NCI-H774 (cell line): ENCODE results near the gene TRIM46.
A peak's percentile ranks its signal among the peaks of the same experiment; 100 is the strongest.

ENCODE experiments used
- DNase-seq: peaks from one replicate; lab custom pipeline; 2025; lab: John Stamatoyannopoulos, UW

TRIM46 gene

GRCh38 chr1:155172732-155173477 is 744 bp upstream of the TRIM46 start, which contains the start of gene KRTCAP2:
TSS of gene KRTCAP2 (minus strand) at chr1:155173304. CDS start at chr1:155173224, 80 bp downstream.
- peak; percentile 97 for DNase-seq

GRCh38 chr1:155174324-155175280 is 953 bp downstream of the TRIM46 start:
- peak; percentile 55 for DNase-seq

- no peak for DNase-seq
These were observed 1.8 kb downstream of the TRIM46 start for GRCh38 chr1:155175281-155175926.

- DNase-seq, result peak; percentile 57
These were observed 2.3 kb downstream of the TRIM46 start for GRCh38 chr1:155175927-155176371.

GRCh38 chr1:155176544-155177071 is 3.0 kb downstream of the TRIM46 start:
- DNase-seq, result peak; percentile 82

- no peak for DNase-seq
These were observed 3.7 kb downstream of the TRIM46 start for GRCh38 chr1:155177192-155177917.

- DNase-seq, result no peak
These were observed 4.3 kb downstream of the TRIM46 start for GRCh38 chr1:155177918-155178281.

- DNase-seq, result no peak
These were observed 4.9 kb downstream of the TRIM46 start for GRCh38 chr1:155178441-155179111.

GRCh38 chr1:155179112-155180031 is 5.7 kb downstream of the TRIM46 start:
- no peak for DNase-seq

- no peak for DNase-seq
These were observed 7.9 kb downstream of the TRIM46 start for GRCh38 chr1:155181371-155182051.

GRCh38 chr1:155182052-155182550 is 8.5 kb downstream of the TRIM46 start:
- no peak for DNase-seq

- DNase-seq, result no peak
These were observed 10.1 kb downstream of the TRIM46 start for GRCh38 chr1:155183775-155184221.

- DNase-seq, result no peak
These were observed 10.7 kb downstream of the TRIM46 start for GRCh38 chr1:155184351-155184811.

GRCh38 chr1:155184835-155185782 is 11.5 kb downstream of the TRIM46 start:
- DNase-seq, result no peak

- DNase-seq, result no peak
These were observed 12.1 kb downstream of the TRIM46 start for GRCh38 chr1:155185783-155186066.

GRCh38 chr1:155186067-155186793 is 12.6 kb downstream of the TRIM46 start:
- no peak for DNase-seq
